ENCODE measurements around the gene BBS5. TPM values are rescaled to one million over a fixed set of nuclear protein-coding genes. Genes with fewer than 3 reads are reported as not detected.

BBS5 gene
- total RNA-seq, 1 donor from 2014 or later, result 3.3 TPM

DNA sequence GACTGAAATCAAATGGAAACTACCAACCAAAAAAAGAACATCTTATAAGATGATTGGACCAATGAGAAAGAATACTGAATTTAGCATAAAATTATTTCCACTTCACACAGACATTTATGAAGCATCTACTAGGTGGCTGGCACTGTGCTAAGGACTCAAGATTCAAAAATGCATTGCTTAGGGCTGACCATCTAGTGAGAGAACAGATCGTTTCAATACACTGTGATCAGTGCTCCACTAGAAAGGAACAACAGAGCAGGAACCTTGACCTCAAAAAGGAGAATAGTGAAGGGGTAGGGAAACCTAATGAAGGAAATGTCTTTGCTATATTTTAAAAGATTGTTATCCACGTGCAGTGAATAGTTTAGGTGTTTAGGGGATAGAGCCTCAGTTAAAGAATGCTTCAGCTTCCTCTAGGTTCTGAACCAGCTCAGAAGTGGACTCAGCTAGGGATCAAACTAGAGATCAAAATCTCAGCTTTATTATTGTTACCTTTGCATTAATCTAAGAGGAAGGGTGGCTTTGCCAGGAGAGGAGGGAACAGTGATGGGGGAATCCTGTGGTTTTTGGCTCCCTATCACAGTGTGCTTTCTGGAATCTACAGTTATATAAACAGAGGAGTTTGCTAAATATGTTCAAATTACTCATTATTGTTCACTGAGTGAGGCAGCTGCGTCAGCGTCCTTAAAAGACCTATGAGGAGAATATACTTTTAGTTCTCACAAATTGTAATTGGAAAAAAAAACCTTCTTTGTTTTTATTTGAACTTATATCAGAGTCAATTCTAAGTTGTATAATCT is 16.2 kb upstream of the BBS5 start:
- DNase-seq, result no peak

DNA sequence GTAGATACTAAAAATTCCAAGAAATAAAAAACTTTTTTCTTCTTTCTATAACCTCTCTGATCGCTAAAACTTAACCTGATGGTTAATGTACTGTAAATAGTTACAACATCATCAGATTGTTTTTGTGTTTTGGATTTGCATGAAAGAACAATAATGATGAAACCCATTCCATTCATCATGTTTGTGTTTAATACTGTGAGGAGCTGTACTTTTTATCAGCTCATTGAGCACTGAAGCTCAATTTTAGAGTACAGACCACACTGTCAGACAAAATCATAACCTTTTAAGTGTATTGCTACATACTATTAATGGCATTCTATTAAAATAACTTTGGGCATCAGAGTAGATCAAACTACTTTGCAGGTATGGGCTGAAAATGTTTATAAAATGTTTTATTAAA is 14.8 kb upstream of the BBS5 start:
- DNase-seq, result no peak
- no peaks in the 10 kb centered on the region for H3K9me3 Mint-ChIP-seq (ENCODE audit: unreplicated experiment)
- H3K27me3 Mint-ChIP-seq (ENCODE audit: unreplicated experiment), result peaks cover 2% of the 10 kb centered on the region
- TF ChIP-seq CTCF (IDR thresholded peaks at IDR 0.05; ENCODE audit: partially characterized antibody, unreplicated experiment), result no peak
- H3K4me3 Mint-ChIP-seq (ENCODE audit: unreplicated experiment), result no peak overlapping the region
- no peak overlapping the region for H3K27ac Mint-ChIP-seq (ENCODE audit: unreplicated experiment)
- H3K4me1 Mint-ChIP-seq (ENCODE audit: low read depth, unreplicated experiment), result no peaks in the 10 kb centered on the region
- H3K36me3 Mint-ChIP-seq (ENCODE audit: unreplicated experiment), result no peaks in the 10 kb centered on the region

More for the DNA sequence above, 16.2 kb upstream of the BBS5 start:
- Mint-ChIP-seq H3K36me3 (ENCODE audit: unreplicated experiment) (no peaks in the 10 kb centered on the region), H3K27ac (ENCODE audit: unreplicated experiment) (no peak overlapping the region), H3K4me3 (ENCODE audit: unreplicated experiment) (no peak overlapping the region), H3K9me3 (ENCODE audit: unreplicated experiment) (no peaks in the 10 kb centered on the region), H3K27me3 (ENCODE audit: unreplicated experiment) (peaks cover 2% of the 10 kb centered on the region), H3K4me1 (ENCODE audit: low read depth, unreplicated experiment) (no peaks in the 10 kb centered on the region)
- no peak for TF ChIP-seq CTCF (IDR thresholded peaks at IDR 0.05; ENCODE audit: partially characterized antibody, unreplicated experiment)

DNA sequence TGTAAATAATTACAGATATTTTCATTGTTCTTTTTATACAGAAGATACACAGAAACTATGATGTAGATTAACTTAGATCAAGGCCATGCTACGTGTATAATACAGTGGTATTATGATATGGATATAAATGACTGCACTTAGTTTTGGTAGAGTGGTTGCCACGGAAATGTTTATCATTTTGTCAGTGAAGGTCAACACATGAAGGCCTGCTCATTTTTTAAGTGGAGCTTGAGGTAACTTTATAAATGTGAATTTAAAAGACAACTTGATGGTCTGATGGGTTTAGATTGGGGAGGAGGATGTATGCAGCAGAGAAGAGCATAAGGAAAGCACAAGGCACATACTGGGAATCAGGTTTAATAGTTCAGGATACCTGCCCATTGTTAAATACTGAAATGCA is 14.4 kb upstream of the BBS5 start:
- Mint-ChIP-seq H3K4me1 (ENCODE audit: low read depth, unreplicated experiment) (no peaks in the 10 kb centered on the region), H3K4me3 (ENCODE audit: unreplicated experiment) (no peak overlapping the region), H3K36me3 (ENCODE audit: unreplicated experiment) (no peaks in the 10 kb centered on the region), H3K9me3 (ENCODE audit: unreplicated experiment) (no peaks in the 10 kb centered on the region), H3K27me3 (ENCODE audit: unreplicated experiment) (peaks cover 2% of the 10 kb centered on the region), H3K27ac (ENCODE audit: unreplicated experiment) (no peak overlapping the region)
- no peak for DNase-seq
- no peak for TF ChIP-seq CTCF (IDR thresholded peaks at IDR 0.05; ENCODE audit: partially characterized antibody, unreplicated experiment)

DNA sequence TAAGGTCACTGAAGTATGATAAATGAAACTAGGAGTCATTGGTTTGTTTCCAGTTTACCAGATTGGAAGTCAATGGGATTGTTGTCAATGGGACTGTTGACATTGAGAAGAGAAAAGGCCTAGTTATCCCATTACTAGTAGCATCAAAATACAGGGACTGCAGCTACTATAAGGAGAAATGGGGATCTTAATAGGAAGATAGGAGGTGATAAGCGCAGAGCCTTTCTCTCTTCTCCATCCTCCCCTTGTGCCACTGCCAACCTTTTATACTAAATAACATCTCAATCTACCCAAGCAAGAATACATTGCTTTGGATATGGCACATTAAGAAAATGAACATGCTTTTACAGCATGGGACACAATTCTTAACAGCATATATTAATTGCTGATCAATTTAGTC is 10.5 kb upstream of the BBS5 start:
- H3K4me3 Mint-ChIP-seq (ENCODE audit: unreplicated experiment), result no peak overlapping the region
- no peaks in the 10 kb centered on the region for H3K4me1 Mint-ChIP-seq (ENCODE audit: low read depth, unreplicated experiment)
- peaks cover 2% of the 10 kb centered on the region for H3K27me3 Mint-ChIP-seq (ENCODE audit: unreplicated experiment)
- DNase-seq, result no peak
- H3K9me3 Mint-ChIP-seq (ENCODE audit: unreplicated experiment), result no peaks in the 10 kb centered on the region
- no peak overlapping the region for H3K27ac Mint-ChIP-seq (ENCODE audit: unreplicated experiment)
- H3K36me3 Mint-ChIP-seq (ENCODE audit: unreplicated experiment), result no peaks in the 10 kb centered on the region
- TF ChIP-seq CTCF (IDR thresholded peaks at IDR 0.05; ENCODE audit: partially characterized antibody, unreplicated experiment), result no peak

DNA sequence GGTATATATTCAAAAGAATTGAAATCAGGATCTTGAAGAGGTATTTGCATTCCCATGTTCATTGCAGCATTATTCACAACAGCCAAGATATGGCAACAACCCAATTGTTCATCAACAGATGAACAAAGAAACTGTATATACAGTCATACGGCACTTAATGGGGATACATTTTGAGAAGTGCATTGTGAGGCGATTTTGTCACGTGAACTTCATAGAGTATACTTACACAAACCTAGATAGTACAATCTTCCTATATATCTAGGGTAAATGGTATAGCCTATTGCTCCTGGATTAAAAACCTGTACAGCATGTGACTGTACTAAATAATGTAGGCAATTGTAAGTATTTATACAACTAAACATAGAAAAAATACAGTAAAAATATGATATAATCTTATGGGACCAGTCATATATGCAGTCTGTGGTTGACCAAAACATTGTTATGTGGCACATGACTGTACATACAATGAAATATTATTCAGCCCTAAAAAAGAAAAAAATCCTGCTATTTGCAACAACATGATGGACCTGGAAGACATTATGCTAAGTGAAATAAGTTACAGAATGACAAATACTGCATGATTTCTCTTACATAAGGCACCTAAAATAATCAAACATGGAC is 9.2 kb upstream of the BBS5 start:
- no peaks in the 10 kb centered on the region for H3K9me3 Mint-ChIP-seq (ENCODE audit: unreplicated experiment)
- H3K4me1 Mint-ChIP-seq (ENCODE audit: low read depth, unreplicated experiment), result no peaks in the 10 kb centered on the region
- no peak overlapping the region for H3K27ac Mint-ChIP-seq (ENCODE audit: unreplicated experiment)
- DNase-seq, result no peak
- H3K4me3 Mint-ChIP-seq (ENCODE audit: unreplicated experiment), result no peak overlapping the region
- no peak for TF ChIP-seq CTCF (IDR thresholded peaks at IDR 0.05; ENCODE audit: partially characterized antibody, unreplicated experiment)
- peaks cover under 1% of the 10 kb centered on the region for H3K27me3 Mint-ChIP-seq (ENCODE audit: unreplicated experiment)
- H3K36me3 Mint-ChIP-seq (ENCODE audit: unreplicated experiment), result no peaks in the 10 kb centered on the region
